ENCODE results near the gene INSYN1. TPM values are rescaled to one million over a fixed set of nuclear protein-coding genes. Genes with fewer than 3 reads are reported as not detected.

Gene INSYN1
- total and polyA plus RNA-seq, 2 experiments from 2014 or later, result 0.11 to 10.4 TPM

DNA sequence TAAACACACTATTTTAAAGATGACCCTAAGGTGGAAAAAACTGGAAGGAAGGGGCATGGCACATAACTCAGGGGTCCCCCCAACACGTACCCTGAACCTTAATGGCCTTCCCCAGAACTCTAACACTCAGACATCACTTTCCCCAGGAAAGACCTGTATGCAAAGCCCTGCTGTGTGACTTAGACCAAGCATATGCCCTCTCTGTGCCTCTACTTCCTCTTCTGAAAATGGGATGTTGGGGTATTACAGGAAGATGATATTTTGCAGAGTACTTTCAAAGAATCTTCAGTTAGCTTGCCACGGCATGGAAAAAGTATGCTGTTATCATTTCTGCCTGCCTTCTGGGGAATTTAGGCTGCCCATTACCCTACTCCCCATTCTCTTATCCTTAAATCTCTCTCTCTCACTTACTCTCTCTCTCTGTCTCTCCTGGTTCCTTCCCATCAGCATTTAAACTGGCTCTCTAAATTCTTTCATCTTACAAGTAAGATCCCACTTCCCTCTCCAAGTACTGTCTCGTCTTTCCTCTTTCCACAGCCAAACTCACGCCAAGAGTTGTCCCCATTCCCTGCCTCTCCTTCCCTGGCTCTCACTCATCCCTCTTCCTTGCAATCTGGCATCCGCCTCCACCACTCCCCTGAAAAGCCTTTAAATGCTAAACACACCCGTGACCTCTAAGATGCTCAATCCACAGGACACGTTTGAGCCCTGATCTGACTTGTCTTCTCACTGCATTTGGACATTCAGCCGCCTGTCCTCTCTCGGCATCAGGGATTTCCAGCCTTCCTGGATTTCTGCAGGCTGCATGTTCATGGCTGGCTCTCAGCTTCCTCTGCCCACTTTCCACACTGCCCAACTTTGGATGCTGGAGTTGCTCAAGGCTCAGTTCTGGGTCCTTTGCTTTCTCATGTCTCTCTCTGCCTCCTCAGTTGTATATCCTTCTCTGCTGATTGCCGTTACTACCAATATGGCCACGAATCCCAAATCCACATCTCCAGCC lies 7.5 kb upstream of the INSYN1 start:
- DNase-seq, result no peak
- Histone ChIP-seq H3F3A (ENCODE audit: insufficient read depth) (0 out of 2 replicates have a peak, but pooled peaks cover 4% of the 10 kb centered on the region), H3K79me2 (ENCODE audit: insufficient read depth) (no peaks in the 10 kb centered on the region), H3K9ac (no peak overlapping the region), H3K27ac (no peak overlapping the region), H3K9me2 (ENCODE audit: insufficient read depth) (no peaks in the 10 kb centered on the region), H4K20me1 (ENCODE audit: insufficient read depth) (no peaks in the 10 kb centered on the region), H2AFZ (no peak overlapping the region), H3K4me2 (ENCODE audit: unreplicated experiment) (no peak overlapping the region), H3K27me3 (replicated peaks; ENCODE audit: insufficient read depth) (peaks cover 67% of the 10 kb centered on the region), H3K36me3 (ENCODE audit: low read depth) (no peaks in the 10 kb centered on the region), H3K9me3 (ENCODE audit: low read depth) (no peaks in the 10 kb centered on the region), H3K4me3 (no peak overlapping the region), H3K4me1 (ENCODE audit: insufficient read depth) (no peaks in the 10 kb centered on the region)
- WGBS, 2 experiments (ENCODE audit: low coverage in 1 of 2, low lambda C conversion rate in 2 of 2, missing lambda C conversion rate in 2 of 2), result 9 to 13% methylated on average over 11 of the region's 11 CpGs
- TF ChIP-seq EZH2 (IDR thresholded peaks at IDR 0.05; ENCODE audit: insufficient read depth, poor library complexity, severe bottlenecking), result no peak
- TF ChIP-seq EZH2phosphoT487 (IDR thresholded peaks at IDR 0.05; ENCODE audit: insufficient read depth, low read depth), result no peak
- in situ Hi-C loops (cut with MboI), result no loop called here

DNA sequence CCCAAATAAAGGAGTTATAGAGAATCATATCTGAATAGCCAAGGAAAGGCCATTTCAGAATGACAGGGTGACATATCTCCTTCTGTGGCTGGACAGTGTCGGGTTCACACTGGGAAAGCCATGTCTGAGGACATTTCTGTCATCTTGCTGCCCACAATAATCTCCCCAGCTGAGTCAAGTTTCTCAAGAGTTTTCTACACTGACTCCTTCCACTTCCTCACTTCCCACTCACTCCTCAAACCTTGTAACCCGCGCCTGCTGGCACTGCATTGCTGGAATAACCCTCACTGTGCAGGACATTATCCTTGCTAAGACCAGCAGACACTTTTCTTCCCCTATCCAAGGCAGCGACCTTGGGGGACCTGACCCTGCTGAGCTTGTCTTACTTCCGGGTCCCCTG lies 5.3 kb upstream of the INSYN1 start:
- Histone ChIP-seq H3K9me2 (ENCODE audit: insufficient read depth) (no peaks in the 10 kb centered on the region), H3K4me1 (ENCODE audit: insufficient read depth) (no peaks in the 10 kb centered on the region), H3K4me3 (no peak overlapping the region), H3K9ac (no peak overlapping the region), H2AFZ (no peak overlapping the region), H3K9me3 (ENCODE audit: low read depth) (no peaks in the 10 kb centered on the region), H3K27ac (no peak overlapping the region), H3K27me3 (replicated peaks; ENCODE audit: insufficient read depth) (peaks cover 57% of the 10 kb centered on the region), H3K36me3 (ENCODE audit: low read depth) (no peaks in the 10 kb centered on the region), H3K79me2 (ENCODE audit: insufficient read depth) (no peaks in the 10 kb centered on the region), H4K20me1 (ENCODE audit: insufficient read depth) (no peaks in the 10 kb centered on the region), H3F3A (ENCODE audit: insufficient read depth) (0 out of 2 replicates have a peak, but pooled peaks cover 4% of the 10 kb centered on the region), H3K4me2 (ENCODE audit: unreplicated experiment) (no peak overlapping the region)
- no peak for TF ChIP-seq EZH2 (IDR thresholded peaks at IDR 0.05; ENCODE audit: insufficient read depth, poor library complexity, severe bottlenecking)
- TF ChIP-seq EZH2phosphoT487 (IDR thresholded peaks at IDR 0.05; ENCODE audit: insufficient read depth, low read depth), result no peak
- in situ Hi-C loops (cut with MboI), result no loop called here
- DNase-seq, result peak; percentile 11
- WGBS, 2 experiments (ENCODE audit: low coverage in 1 of 2, low lambda C conversion rate in 2 of 2, missing lambda C conversion rate in 2 of 2), result 71 to 81% methylated on average over 5 of the region's 5 CpGs

DNA sequence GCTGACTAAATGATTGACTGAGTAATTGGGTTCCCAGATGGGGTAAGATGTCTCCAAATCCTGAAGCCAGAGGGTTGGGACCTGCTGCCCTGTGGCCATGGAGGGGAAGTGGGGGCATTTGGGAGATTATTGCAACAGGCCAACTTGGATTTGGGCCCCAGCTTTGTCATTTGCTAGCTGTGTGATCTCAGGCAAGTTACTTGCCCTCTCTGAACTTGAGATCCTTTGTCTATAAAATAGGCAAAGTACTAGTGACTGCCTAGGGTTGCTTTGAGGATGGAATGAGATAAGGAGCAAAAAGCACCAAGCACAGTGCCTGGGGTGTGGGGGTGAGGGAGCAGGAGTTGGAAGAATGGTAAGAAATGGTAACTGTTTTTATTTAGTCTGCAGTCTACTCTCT lies 4.4 kb upstream of the INSYN1 start:
- H3K4me3 ChIP-seq, result no peak overlapping the region
- H4K20me1 ChIP-seq (ENCODE audit: insufficient read depth), result no peaks in the 10 kb centered on the region
- TF ChIP-seq EZH2phosphoT487 (IDR thresholded peaks at IDR 0.05; ENCODE audit: insufficient read depth, low read depth), result no peak
- TF ChIP-seq EZH2 (IDR thresholded peaks at IDR 0.05; ENCODE audit: insufficient read depth, poor library complexity, severe bottlenecking), result no peak
- no peak for DNase-seq
- no peaks in the 10 kb centered on the region for H3K4me1 ChIP-seq (ENCODE audit: insufficient read depth)
- no peak overlapping the region for H3K27ac ChIP-seq
- no peak overlapping the region for H3K9ac ChIP-seq
- no peaks in the 10 kb centered on the region for H3K9me3 ChIP-seq (ENCODE audit: low read depth)
- H3K27me3 ChIP-seq (replicated peaks; ENCODE audit: insufficient read depth), result peaks cover 54% of the 10 kb centered on the region
- no peak overlapping the region for H3K4me2 ChIP-seq (ENCODE audit: unreplicated experiment)
- H3K79me2 ChIP-seq (ENCODE audit: insufficient read depth), result no peaks in the 10 kb centered on the region
- in situ Hi-C loops (cut with MboI), result no loop called here
- H3F3A ChIP-seq (ENCODE audit: insufficient read depth), result 0 out of 2 replicates have a peak, but pooled peaks cover 4% of the 10 kb centered on the region
- no peaks in the 10 kb centered on the region for H3K9me2 ChIP-seq (ENCODE audit: insufficient read depth)
- H2AFZ ChIP-seq, result no peak overlapping the region
- H3K36me3 ChIP-seq (ENCODE audit: low read depth), result no peaks in the 10 kb centered on the region

DNA sequence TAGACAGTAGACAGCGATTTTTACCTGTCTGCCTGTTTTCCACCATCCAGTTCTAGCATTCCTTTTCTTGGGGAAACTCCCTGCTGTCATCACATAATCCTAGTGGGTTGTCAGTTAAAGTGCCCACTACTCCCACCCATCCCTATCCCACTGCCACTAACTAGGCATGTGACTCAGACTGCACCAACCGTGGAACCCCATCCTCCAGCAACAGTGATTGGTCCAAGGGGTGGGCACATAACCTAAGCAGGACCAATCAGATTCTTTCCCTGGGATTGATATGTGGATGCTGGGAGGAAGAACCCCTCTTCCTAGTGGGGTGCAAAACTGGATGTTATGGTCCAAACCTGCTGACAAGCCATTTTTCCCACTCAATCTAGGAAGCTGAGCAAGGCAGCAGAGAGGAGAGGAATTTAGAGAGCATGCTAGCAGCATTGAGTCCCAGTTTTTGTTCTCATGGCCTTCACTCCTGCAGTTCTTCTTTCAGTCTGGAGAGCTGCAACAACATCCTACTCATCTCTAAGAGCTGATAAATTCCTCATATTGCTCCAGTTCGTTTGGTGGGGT lies 3.9 kb upstream of the INSYN1 start:
- no peaks in the 10 kb centered on the region for H3K4me1 ChIP-seq (ENCODE audit: insufficient read depth)
- in situ Hi-C loops (cut with MboI), result no loop called here
- no peaks in the 10 kb centered on the region for H3K9me2 ChIP-seq (ENCODE audit: insufficient read depth)
- no peaks in the 10 kb centered on the region for H4K20me1 ChIP-seq (ENCODE audit: insufficient read depth)
- 56 to 61% methylated on average over 3 of the region's 3 CpGs for WGBS, 2 experiments (ENCODE audit: low coverage in 1 of 2, low lambda C conversion rate in 2 of 2, missing lambda C conversion rate in 2 of 2)
- no peak for DNase-seq
- H3K27ac ChIP-seq, result no peak overlapping the region
- no peak overlapping the region for H3K4me2 ChIP-seq (ENCODE audit: unreplicated experiment)
- H3K79me2 ChIP-seq (ENCODE audit: insufficient read depth), result no peaks in the 10 kb centered on the region
- no peaks in the 10 kb centered on the region for H3K36me3 ChIP-seq (ENCODE audit: low read depth)
- H3K4me3 ChIP-seq, result no peak overlapping the region
- H3K27me3 ChIP-seq (replicated peaks; ENCODE audit: insufficient read depth), result peaks cover 49% of the 10 kb centered on the region
- H2AFZ ChIP-seq, result no peak overlapping the region
- no peak overlapping the region for H3K9ac ChIP-seq
- no peaks in the 10 kb centered on the region for H3K9me3 ChIP-seq (ENCODE audit: low read depth)
- H3F3A ChIP-seq (ENCODE audit: insufficient read depth), result 0 out of 2 replicates have a peak, but pooled peaks cover 4% of the 10 kb centered on the region
- TF ChIP-seq EZH2phosphoT487 (IDR thresholded peaks at IDR 0.05; ENCODE audit: insufficient read depth, low read depth), result no peak
- TF ChIP-seq EZH2 (IDR thresholded peaks at IDR 0.05; ENCODE audit: insufficient read depth, poor library complexity, severe bottlenecking), result no peak
